Inferior parietal cortex (tissue), 1 donor: Measurements from ENCODE around the gene TLR1.
"Not testable (repeated sequence)": the region's sequence is repeated elsewhere in the genome, so short reads cannot be mapped to it uniquely, and the experiment has no call there.

Experiments
- DNase-seq: peaks from one replicate; pipeline ENCODE4 v3.0.0-alpha.2; 2016; ENCODE audit errors: extremely low spot score

The TLR1 gene

DNA sequence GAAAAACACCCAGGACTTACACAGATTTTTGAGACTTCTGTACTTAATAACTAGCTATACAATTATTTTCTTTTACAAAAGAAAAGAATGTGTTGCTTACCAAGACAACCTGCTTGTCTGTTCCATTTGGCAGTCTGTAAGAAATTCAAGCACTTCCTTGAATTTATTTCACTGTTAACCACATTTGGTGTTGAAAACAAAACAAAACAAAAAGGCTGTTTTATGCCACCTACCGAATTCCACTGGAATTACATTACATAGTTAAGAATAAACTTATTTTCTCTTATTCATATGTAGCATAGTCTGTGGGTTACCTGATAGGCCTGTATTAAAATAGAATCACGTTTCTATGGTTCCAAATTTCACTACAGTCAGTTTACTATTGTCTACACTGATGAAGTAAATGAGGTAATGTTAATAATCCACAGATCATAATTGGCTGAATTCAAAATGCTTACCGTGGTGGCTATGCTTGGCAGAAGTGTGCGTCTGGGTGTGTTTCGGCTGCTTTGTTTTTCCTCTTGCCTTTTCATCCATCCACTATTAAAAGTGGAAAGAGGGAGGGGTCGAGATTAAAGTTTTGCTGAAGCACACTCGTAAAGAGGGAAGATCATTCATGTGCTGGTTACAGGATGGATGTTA, at the start of gene TLR1:
Gene TLR1 (minus strand): TSS at position 138 of the 642 bp plus-strand sequence. CDS start 5,960 bp downstream, outside the sequence.
- peak; percentile 76 for DNase-seq

DNA sequence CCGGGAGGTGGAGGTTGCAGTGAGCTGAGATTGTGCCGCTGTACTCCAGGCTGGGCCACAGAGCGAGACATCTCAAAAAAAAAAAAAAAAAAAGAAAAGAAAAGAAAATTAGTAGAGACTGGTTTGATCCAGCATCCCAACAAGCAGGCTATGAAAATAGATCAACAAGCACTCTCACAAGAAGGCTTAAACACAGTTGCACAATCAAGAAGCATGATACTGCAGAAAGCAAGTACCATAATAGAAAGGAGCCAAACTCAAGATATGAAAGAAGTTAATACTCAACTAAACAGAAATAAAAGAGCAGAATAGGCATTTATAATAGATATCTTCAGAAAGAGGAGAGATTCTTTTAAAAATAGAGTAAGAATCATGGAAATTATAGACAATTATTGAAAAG, 41.4 kb upstream of the TLR1 start:
- DNase-seq: no peak

- no peak for DNase-seq
Measured at GRCh38 chr4:38842994-38843393, 38.4 kb upstream of the TLR1 start.

GRCh38 chr4:38837849-38838248, 33.3 kb upstream of the TLR1 start:
- no peak for DNase-seq

DNA sequence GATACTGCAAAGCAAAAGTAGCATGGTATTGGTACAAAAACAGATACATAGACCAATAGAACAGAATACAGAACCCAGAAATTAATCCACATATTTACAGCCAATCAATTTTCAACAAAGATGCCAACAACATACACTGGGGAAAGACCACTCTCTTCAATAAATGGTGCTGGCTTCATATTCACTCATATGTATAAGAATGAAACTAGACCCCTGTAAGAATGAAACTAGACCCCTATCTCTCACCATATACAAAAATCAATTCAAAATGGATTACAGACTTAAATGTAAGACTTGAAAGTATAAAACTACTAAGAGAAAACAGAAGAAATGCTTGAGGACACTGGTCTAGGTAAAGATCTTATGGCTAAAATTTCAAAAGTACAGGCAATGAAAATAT, 32.7 kb upstream of the TLR1 start:
- DNase-seq: no peak

DNA sequence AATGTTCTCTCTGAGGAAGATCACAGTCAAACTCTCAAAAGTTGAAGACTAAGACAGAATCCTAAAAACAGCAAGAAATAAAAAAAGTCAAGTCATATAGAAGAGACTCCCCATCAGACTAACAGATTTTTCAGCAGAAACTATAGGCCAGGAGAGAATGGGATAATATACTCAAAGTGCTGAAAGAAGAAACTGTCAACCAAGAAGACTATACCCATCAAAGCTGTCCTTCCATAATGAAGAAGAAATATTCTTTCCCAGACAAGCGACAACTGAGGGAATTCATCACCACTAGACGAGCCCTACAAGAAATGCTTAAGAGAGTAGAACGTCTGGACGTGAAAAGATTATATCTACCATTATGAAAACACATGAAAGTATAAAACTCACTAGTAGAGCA, 30.0 kb upstream of the TLR1 start:
- DNase-seq: no peak

GRCh38 chr4:38832624-38833528, 28.3 kb upstream of the TLR1 start:
- DNase-seq: no peak

DNA sequence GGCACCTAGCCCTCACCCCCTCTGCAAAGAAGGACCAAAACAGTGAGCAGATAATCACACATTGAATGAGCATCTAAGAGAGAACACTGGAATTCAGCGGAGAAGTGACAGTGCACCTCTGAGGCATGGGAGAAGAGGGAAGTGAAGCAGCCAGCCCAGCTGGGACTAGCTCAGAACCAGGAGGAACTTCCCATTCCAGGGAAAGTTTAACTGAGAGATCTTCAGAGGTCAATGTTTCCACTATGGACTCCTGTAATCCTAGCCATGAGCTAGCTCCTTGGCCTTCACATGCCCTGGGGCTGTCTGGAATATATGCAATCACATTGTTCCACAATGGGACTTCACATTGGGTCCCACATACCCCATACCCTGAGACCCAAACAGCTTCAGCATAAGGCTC, 27.6 kb upstream of the TLR1 start:
- no peak for DNase-seq

GRCh38 chr4:38831653-38832052, 27.1 kb upstream of the TLR1 start:
- DNase-seq: no peak

GRCh38 chr4:38829237-38829636, 24.6 kb upstream of the TLR1 start:
- DNase-seq: no peak

GRCh38 chr4:38823766-38824165, 19.2 kb upstream of the TLR1 start:
- DNase-seq: no peak

DNA sequence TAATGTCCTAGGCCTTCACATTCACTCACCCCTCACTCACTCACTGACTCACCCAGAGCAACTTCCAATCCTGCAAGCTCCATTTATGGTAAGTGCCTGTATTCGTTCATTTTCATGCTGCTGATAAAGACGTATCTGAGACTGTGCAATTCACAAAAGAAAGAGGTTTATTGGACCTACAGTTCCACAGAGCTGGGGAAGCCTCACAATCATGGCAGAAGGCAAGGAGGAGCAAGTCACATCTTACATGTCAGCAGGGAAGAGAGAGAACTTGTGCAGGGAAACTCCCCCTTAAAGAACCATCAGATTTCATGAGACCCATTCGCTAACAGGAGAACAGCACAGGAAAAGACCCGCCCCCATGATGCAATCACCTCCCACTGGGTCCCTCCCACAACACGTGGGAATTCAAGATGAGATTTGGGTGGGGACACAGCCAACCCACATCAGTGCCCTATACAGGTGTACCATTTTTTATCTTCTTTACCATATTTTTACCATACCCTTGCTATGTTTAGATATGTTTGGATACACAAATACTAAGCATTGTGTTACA, 18.2 kb upstream of the TLR1 start:
- DNase-seq: no peak

DNA sequence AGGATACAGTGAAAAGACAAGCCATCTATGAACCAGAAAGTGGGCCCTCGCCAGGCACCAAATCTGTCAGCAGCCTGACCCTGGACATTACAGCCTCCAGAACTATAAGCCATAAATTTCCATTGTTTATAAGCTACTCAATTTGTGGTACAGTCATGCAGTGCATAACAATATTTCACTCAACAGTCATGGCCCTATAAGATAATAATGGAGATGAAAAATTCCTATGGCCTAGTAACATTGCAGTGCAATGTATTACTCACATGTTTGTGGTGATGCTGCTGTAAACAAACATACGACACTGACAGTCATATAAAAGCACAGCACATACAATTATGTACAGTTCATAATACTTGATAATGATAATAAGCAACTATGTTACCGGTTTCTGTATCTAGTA, 17.1 kb upstream of the TLR1 start:
- DNase-seq: no peak

GRCh38 chr4:38820329-38821061, 15.9 kb upstream of the TLR1 start:
- no peak for DNase-seq

- DNase-seq: no peak
Measured at GRCh38 chr4:38819569-38819968, 15.0 kb upstream of the TLR1 start.

DNA sequence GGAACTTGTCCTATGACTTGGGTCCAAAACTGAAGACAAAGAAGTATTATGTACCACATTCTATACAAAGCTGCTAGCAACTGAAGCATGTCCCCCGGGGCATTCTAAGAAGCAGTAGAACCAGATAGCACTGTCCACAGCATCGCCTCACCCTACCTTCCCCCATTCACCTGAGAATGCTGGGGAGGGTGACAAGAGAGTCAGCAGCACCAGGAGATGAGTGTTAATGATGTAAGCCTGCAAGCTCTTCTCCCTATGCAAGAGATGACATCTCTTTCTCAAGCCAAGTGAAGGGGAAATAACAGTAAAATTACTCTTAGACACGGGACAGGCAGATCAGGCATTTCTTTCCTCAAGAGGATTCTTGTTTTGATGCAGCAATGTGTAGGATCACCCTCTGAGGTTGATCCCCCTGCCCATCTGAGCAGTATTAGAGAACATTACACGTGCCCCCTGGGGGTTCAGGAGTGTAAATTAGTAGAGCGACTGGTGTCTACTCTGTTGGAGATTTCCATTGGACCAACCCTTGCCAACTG, 13.9 kb upstream of the TLR1 start:
- no peak for DNase-seq

DNA sequence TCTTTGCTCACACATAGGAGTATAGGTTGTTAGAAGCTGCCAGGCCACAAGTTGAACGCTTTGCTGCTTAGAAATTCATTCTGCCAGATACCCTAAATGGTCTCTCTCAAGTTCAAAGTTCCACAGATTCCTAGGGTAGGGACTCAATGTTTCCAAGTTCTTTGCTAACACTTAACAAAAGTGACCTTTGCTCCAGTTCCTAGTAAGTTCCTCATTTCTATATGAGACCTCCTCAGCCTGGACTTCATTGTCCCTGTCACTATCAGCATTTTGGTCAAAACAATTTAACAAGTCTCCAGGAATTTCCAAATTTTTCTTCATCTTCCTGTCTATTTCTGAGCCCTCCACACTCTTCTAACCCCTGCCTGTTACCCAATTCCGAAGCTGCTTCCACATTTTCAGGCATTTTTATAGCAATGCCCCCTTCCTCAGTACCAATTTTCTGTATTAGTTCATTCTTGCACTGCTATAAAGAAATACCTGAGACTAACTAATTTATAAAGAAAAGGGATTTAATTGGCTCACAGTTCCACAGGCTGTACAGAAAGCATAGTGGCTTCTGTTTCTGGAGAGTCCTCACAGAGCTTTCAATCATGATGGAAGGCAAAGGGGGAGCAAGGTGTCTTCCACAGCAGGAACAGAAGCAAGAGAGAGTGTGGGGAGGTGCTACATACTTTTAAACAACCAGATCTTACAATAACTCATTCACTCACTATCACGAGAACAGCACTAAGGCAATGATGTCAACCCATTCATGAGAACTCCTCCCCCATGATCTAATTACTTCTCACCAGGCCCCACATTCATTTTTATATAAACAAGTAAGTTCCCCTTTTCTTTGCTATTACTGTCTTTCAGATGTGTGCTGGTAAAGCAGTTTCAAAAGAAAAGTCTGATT, 11.5 kb upstream of the TLR1 start:
- DNase-seq: peak; percentile 21

- DNase-seq: no peak
Measured at GRCh38 chr4:38814386-38814785, 9.8 kb upstream of the TLR1 start.

DNA sequence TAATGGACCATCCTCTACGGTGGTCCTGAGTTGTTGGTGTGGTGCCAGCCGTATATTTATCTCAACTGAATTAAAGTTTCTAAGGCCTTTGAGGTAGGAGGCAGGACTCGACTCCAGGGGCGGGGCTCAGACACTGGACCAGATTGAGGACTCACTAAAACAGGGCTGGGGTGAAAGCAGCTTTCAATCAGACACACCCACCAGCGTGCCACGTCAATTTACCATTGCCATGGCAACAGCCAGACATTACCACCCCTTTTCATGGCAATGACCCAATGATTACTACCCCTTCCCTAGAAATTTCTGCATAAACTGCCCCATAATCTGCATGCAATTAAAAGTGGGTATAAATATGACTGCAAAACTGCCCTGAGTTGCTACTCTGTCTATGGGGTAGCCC, 6.7 kb upstream of the TLR1 start:
- DNase-seq: no peak

- not testable (repeated sequence) for DNase-seq
Measured at GRCh38 chr4:38807462-38807861, 2.9 kb upstream of the TLR1 start.

DNA sequence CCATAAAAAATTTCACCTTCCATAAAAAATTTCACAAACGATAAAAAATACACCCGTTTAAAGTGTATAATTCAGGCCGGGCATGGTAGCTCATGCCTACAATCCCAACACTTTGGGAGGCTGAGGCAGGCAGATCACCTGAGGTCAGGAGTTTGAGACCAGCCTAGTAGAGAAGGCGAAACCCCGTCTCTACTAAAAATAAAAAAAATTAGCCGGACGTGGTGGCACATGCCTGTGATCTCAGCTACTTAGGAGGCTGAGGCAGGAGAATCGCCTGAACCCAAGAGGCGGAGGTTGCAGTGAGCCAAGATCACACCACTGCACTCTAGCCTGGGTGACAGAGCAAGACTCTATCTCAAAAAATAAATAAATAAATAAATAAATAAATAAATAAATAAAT, 1.7 kb upstream of the TLR1 start:
- not testable (repeated sequence) for DNase-seq
